ENCODE data around the gene SDS. TPM values are rescaled to one million over a fixed set of nuclear protein-coding genes. Genes with fewer than 3 reads are reported as not detected.
"Not testable (repeated sequence)": the region's sequence is repeated elsewhere in the genome, so short reads cannot be mapped to it uniquely, and the experiment has no call there.

SDS gene
- total RNA-seq, 1 experiment from 2014 or later: not detected

DNA sequence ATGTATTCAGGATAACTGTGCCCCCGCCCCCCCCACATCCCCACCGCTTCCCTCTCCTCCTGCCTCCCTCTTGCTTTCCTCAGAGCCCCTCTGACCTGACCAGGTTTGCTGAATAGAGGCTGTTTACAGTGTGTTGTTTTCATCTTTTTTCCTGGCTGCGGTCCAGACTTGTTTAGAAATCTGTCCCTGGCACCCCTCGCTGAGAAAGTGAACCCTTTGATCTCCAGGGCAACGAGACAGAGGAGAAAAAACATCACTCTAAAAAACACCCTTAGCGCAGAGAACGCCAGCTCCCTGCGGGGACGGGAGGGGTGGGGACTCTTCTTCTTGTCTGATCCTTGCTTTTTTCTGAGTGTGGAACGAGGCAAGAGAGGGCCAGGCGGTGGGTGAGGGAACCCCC, 22.5 kb downstream of the SDS start:
- DNase-seq (ENCODE audit: low spot score): no peak

DNA sequence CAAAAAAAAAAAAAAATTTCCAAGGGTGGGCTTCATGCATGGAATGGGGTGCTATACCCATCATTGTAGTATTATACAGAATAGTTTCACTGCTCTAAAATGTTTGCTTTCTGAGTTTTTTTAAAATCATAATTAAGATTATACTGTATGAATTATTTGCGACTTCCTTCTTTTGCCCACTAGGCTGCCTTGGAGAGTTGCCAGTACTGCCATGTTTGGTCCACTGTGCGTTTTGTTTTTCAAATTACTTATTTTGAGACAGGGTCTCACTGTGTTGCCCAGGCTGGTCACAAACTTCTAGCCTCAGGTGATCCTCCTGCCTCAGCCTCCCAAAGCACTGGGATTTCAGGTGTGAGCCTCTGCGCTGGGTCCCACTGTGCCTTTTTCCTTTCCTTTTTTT, 25.4 kb downstream of the SDS start:
- no peak for DNase-seq (ENCODE audit: low spot score)

DNA sequence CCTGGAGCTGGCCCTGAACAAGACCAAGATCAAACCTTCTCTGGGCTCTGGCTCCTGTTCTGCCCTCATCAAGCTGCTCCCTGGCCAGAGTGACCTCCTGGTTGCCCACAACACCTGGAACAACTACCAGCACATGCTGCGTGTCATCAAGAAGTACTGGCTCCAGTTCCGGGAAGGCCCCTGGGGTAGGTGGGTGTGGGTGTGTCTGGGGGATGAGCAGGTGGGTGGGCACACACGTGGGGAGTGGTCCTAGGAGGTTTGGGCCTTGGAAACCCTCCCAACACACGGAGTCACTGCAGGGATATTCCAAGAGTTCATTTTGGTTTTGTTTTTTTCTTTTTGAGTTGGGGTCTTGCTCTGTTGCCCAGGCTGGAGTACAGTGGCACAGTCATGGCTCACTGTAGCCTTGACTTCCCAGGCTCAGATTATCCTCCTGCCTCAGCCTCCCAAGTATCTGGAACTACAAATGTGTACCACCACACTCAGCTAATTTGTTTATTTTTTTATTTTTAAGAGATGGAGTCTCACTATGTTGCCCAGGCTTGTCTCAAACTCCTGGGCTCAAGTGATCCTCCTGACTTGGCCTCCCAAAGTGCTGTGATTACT, 28.8 kb downstream of the SDS start:
- no peak for DNase-seq (ENCODE audit: low spot score)

DNA sequence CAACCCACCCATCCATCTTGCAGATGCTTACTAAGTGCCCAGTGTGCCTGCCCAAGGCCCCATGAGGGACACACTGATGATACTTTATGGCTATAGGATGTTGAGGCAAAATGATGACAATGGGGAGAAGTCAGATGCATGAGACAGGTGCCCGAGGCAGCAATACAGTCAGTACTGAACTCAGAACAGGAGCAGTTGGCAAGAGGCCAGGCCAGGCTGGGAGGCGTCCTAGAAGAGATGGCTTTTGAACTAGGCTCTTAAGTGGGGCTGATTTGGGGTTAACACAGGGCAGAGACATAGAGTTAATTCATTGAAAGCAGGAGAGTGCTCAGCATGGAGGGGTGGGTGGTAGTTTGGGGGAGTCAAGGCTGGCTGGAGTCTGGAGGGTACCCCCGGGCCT, 29.7 kb downstream of the SDS start:
- DNase-seq (ENCODE audit: low spot score): no peak

DNA sequence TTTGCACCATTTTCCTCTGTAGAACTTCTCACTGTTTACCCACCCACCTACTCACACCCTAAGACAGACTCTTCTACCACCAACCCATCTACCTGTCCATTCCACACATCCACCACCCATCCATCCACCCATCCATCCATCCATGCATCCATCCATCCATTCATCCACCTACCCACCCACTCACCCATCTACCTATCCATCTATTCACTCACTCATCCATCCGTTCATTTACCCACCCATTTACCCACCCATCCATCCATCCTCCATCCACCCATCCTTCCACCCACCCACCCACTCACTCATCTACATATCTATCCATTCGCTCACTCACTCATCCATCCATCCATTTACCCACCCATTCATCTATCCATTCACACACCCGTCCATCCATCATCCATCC, 30.2 kb downstream of the SDS start:
- no peak for DNase-seq (ENCODE audit: low spot score)

DNA sequence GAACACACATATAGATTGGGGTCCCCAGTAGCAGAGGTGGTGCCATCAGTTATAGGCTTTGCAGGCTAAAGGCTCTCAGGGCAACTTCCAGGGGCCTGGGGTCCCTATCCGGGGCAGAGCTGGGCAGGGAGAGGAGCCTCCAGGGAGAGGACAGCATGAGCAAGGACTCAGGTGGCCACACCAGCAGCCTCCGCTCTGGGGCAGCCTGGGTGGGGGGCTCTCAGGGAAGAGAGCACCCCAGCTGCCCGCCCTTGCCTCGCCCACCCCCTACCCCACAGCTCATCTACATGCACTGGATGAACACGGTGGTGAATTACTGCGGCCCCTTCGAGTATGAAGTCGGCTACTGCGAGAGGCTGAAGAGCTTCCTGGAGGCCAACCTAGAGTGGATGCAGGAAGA, 31.3 kb downstream of the SDS start:
- no peak for DNase-seq (ENCODE audit: low spot score)

DNA sequence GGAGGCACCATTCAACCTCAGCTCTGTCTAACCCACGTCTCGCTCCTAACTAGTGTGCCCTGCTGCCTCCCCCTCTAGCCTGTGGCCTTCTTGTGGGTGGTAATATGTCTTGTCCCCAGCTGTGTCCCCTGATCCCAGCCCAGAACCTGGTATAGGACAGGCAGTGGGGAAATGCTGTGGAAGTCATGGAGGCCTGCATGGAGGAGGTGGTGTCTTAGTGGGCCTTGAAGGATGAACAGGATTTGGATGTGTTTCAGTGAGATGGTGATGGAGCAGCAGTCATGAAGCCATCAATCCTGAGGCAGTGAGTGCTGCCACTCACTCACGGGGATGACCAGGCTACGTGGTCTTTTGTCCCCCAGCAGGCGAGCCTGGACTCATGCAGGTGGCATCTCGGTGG, 31.9 kb downstream of the SDS start:
- DNase-seq (ENCODE audit: low spot score): no peak

DNA sequence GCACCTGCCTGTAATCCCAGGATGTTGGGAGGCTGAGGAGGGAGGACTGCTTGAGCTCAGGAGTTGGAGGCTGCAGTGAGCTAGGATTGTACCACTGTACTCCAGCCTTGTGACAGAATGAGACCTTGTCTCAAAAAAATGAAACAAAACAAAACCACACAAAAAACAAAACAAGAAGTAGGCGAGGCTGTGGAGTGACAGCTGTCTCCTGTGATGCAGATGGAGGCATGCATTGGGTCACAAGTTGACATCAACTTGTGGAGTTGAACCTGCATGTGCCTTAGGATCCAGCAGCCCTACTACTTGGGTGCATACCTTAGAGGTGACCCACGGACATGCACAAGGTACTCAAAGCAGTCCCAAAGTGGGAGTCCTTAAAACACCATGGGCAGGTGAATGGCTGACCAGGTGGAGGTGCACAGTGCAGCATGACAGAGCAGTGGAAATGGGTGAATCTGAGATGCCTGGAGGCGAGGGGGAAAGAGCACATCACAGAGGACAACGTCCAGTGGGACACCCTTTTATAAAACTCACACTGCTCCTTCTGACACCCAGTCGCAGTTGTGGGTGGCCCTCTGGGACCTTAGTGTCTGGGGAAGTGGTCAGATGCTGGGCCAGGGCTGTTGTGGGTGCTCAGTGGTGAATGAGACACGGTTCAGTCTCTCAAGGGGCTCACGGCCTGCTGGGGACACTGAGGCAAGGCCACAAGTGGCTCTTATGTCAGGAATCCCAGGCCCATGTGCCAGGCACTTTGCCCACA, 32.6 kb downstream of the SDS start:
- no peak for DNase-seq (ENCODE audit: low spot score)

DNA sequence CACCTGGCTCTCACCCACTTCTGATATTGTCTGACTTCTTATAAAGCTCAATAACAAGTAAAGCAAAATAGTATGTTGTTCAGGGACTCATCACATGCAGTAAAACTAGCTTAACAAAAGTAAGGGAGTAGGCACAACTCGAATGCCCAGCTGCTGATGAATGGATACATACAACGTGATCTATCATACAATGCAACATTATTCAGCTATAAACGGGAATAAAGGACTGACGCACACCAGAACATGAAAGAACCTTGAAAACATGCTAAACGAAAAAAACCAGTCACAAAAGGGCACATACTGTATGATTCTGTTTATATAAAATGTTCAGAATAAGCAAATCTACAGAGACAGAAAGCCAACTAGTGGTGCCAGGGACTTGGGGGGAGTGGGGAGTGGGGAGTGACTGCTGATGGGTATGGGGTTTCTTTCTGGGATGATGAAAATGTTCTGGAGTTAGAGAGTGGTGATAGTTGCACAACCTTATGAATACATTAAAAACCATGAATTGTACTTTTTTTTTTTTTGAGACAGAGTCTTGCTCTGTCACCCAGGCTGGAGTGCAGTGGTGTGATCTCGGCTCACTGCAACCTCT, 34.2 kb downstream of the SDS start:
- DNase-seq (ENCODE audit: low spot score): no peak

DNA sequence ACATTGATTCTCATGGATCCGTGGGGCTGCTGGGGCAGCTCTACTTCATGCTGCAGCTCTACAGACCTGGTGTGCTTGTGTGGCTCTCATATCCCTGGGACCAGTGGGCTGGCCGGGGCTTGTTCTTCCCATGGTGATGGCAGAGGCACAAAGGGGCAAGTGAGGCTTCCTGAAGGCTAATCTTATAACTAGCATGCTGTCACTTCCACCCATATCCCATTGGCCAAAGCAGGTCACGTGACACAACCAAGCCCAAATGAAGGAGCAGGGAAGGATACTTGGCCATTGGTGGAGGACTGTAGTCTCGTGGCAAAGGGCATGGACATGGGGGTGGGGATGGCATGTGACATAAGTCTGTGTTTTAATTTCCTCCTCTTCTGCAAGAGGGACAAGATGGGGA, 35.4 kb downstream of the SDS start:
- DNase-seq (ENCODE audit: low spot score): no peak

DNA sequence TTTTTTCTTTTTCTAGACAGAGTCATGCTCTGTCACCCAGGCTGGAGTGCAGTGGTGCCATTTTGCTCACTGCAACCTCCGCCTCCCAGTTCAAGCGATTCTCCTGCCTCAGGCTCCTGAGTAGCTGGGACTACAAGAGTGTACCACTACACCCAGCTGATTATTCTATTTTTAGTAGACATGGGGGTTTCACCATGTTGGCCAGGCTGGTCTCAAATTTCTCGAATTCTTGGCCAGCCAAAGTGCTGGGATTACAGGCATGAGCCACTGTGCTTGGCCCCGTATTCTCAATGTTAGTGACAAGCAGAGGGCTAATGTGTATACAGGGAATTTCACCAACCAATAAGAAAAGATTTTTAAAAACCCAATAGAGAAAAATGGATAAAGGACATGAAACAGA, 36.9 kb downstream of the SDS start:
- DNase-seq (ENCODE audit: low spot score): no peak

DNA sequence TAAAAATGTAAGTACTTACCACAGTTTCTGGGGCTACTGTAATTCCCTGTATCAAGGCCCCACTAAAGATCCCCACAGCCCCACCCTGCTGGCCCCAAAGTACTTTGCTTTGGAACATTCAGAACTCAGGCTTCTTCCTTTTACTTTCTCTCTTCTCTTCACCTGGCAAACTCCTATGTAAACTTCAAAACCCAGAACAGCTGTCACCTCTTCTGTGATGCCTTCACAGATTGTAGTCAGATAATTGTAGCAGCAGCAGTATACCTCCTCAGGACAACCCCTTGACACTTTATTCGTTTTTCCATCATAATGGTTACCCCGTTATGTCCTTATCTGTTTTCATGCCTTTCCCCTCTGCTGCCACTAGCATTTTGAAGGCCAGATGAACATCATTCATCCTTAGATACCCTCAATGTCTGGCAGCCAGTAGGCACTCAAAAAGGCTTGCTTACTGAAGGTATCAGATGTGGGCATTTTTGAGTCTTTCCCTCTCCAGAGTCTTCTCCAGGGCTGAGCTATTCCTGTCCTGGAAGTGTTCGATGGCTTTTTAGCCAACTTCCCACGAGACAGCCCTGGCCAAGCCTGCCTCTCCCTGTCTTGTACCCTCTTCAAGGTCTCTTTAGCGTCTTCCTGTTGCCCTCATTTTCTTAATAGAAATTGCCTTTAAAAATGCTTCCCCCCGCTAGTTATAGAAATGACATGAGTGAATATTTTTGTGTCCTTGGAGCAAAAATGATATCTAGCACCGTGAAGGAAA, 37.9 kb downstream of the SDS start:
- DNase-seq (ENCODE audit: low spot score): no peak

DNA sequence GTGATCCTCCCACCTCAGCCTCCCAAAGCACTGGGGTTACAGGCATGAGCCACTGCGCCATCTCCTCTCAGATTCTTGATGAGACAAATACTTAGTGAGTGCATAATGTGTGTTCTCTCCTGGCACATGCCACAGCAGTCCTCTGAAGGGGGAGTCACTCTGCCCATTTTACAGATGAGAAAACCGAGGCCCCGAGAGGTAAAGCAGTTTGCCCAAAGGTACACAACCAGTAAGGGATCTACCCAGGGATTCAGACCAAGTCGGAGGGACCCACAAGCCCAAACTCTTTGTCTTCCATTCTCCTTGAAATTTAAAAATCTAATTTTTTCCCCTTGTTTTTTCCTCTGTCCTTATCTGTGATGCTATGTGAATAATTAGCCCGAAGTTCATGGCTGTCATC, 39.0 kb downstream of the SDS start:
- DNase-seq (ENCODE audit: low spot score): no peak

DNA sequence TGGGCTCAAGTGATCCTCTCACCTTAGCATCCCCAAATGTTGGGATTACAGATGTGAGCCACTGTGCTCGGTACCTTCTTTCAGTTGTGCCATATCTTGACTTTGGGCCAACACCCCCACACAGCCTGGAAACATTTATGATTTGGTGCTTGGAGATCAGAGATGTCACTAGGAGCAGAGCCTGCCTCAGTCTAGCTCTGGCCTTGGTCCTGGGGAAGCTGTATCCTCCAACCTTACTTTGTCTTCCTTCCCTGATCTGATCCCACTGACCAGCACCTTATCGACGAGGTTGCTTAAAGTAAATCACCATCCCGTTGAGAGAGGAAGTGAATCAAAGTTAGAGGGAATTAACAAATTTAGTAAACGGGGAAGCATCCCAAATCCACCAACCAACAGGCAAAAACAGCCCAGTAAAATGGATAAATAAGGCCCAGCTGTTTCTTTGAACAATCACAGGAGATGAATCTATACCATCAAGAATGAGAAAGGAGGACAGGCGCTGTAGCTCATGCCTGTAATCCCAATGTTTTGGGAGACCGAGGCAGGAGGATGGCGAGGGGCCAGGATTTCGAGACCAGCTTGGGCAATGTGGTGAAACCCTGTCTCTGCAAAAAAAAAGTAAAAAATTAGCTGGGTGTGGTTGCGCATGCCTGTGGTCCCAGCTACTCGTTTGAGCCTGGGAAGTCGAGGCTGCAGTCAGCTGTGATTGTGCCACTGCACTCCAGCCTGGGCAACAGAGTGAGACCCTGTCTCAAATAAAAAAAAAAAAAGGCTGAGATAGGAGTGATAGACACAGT, 41.9 kb downstream of the SDS start:
- DNase-seq (ENCODE audit: low spot score): no peak

DNA sequence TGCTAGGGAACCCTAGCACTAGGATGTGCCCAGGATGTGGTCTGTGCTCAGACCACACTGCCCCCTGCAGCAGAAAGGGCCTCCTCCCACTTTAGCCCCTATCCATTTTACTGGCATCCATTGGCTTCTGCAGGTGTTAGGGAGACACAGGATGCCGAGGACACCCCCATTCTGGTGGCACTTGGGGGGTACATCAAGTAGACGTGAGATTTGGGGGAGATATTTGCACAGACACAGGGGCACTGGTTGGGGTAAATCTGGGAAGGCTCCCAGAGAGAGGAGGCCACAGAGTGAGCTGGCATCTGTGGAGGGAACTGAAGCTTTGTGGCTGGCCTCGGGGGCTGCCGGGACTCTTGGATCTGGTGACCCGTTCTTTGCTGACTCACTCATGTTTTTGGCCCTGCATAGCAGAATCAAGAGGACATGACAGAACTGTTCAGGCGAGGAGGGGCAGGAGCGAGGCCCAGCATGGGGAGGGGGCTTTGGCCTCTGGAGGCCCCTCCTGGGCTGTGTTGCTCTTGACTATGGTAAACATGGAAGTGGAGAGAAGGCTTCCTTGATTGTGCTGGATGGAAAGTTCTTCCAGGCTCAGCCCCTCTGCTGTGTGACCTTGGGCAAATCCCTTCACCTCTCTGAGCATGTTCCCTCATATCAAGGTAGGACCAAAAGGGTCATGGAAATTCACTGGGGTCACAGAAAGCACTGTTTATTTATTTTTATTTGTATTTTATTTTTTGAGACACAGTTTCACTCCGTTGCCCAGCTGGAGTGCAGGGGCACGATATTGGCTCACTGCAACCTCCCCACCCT, 43.5 kb downstream of the SDS start:
- peak; percentile 21 for DNase-seq (ENCODE audit: low spot score)

DNA sequence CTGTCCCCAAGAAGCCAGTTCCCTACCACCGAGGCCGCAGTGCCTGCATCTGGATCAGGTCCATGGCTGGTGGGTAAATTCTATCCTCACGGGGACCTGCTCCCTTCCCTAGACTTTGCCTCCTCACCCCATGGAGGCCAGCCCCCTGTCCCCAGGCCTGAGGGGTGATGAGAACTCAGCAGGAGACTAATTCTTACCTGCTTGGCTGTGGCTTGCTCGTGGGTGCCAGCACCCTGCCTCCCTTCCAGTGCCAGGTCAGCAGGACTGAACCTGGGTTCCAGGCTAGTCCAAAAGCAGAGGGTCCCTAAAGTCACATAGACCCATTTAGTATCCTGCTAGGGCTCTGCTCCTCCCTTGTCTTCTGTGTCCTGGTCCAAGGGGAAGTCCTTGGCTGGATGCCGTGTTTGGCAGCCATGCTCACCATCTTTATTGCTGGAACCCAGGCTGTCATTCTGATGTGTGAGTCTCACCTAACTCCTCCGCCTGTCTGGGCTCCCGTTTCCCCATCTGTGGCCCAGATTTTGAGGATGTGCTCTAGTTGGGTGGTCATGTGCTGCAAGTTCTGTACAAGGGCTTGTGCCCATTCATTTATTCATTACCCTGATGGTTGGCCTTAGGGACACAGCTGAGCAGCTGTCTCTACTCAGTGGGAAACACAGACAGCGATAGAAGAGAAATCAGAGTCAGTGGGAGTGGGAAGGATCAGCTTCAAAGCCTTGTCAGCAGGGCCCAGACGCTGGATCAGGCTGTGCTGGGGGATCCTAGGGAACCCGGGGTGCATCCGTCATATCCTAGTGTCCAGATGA, 44.4 kb downstream of the SDS start:
- no peak for DNase-seq (ENCODE audit: low spot score)

DNA sequence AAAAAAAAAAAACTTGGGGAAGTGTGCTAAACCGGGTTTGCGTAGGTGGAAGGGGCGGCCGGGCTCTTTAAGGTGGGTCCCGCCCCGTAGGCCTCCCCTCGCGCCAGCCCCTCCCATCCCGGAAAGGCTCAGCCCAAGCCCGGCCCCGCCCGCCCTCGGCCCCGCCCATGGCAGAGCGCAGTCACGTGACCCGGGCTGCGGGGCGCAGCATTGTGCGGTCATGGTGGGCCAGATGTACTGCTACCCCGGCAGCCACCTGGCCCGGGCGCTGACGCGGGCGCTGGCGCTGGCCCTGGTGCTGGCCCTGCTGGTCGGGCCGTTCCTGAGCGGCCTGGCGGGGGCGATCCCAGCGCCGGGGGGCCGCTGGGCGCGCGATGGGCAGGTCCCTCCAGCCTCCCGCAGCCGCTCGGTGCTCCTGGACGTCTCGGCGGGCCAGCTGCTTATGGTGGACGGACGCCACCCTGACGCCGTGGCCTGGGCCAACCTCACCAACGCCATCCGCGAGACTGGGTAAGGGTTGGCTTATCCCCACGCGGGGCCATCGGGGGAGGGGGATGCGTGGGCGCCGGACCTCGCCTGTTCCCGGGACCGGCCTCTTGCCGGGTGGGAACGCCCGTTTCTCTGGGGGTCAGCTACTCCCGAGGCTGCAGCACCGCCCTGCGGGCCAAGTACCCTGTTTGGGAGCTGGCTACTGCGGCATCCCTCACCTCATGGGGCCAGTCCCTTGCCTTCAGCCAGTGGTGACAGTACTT, 45.1 kb downstream of the SDS start, which contains the start of gene PLBD2:
Gene PLBD2, plus strand, starts transcription at position 207 of the 752 bp plus-strand sequence. Its CDS starts 14 bp downstream, at position 221.
- DNase-seq (ENCODE audit: low spot score): peak; percentile 81

DNA sequence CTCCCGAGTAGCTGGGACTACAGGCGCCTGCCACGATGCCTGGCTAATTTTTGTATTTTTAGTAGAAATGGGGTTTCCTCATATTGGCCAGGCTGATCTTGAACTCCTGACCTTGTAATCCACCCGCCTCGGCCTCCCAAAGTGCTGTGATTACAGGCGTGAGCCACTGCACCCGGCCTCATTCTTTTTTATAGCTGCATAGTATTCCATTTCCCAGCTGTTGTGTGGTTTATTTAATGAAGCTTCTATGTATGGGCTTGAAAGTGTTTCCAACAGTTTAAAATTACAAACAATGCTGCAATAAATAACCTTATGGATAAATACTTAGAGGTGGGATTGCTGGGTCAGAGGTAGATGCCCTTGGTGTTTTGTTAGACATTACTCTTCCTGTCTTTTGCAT, 49.5 kb downstream of the SDS start:
- not testable (repeated sequence) for DNase-seq (ENCODE audit: low spot score)

DNA sequence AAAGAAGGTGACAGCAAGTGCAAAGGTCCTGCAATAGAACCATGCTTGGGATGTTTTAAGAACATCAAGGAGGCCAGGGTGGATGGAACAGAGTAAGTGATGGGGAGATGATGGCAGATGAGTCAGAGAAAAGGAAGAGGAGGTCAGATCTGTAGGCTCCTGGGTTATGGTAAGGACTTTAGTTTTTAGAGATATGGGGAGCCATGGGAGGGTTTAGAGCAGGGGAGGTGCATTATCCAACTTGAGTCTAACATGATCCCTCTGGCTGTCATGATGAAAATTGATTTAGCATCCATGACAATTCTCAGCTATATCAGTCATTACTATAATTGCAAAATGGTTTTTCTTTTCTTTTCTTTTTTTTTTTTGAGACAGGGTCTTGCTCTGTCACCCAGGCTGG, 52.6 kb downstream of the SDS start:
- no peak for DNase-seq (ENCODE audit: low spot score)
